Chondrocyte (in vitro differentiated cells): ENCODE results near the gene DVL2. TPM values are rescaled to one million over a fixed set of nuclear protein-coding genes. Genes with fewer than 3 reads are reported as not detected.

Experiments
- DNase-seq: peaks from one replicate; pipeline ENCODE4 v3.0.0; 2021; ENCODE audit warnings: mixed read lengths, low spot score
- H3K27ac Mint-ChIP-seq: one replicate; pipeline ENCODE4 v1.8.0; 2021; ENCODE audit warnings: mild to moderate bottlenecking, moderate library complexity, mixed read lengths; ENCODE audit not compliant: unreplicated experiment
- H3K27me3 Mint-ChIP-seq: 2 replicates; pipeline ENCODE4 v1.8.0; 2021; ENCODE audit warnings: low read depth, mixed read lengths
- H3K36me3 Mint-ChIP-seq: 2 replicates; pipeline ENCODE4 v1.8.0; 2021; ENCODE audit warnings: low read depth, mixed read lengths
- H3K4me1 Mint-ChIP-seq: 2 replicates; pipeline ENCODE4 v1.8.0; 2021; ENCODE audit warnings: low read depth, mild to moderate bottlenecking, mixed read lengths
- H3K4me3 Mint-ChIP-seq: one replicate; pipeline ENCODE4 v1.8.0; 2021; ENCODE audit warnings: mild to moderate bottlenecking, moderate library complexity, mixed read lengths; ENCODE audit not compliant: unreplicated experiment
- H3K9me3 Mint-ChIP-seq: 2 replicates; pipeline ENCODE4 v1.8.0; 2021; ENCODE audit warnings: low read depth, mixed read lengths
- total RNA-seq: library from RNA; stranded (reverse); gene quantifications from 3 replicates; pipeline ENCODE4 v1.2.1, GENCODE V29; 2021
- TF ChIP-seq, protein P1 (sequence below): fragments of 200-600 bp; sonication (generic); IDR thresholded peaks from 2 replicates; pipeline ENCODE4 v1.5.0; 2021; ENCODE audit warnings: antibody characterized with exemption, mild to moderate bottlenecking, moderate library complexity

The DVL2 gene
- total RNA-seq, 1 donor from 2014 or later, result 58.8 TPM

DNA sequence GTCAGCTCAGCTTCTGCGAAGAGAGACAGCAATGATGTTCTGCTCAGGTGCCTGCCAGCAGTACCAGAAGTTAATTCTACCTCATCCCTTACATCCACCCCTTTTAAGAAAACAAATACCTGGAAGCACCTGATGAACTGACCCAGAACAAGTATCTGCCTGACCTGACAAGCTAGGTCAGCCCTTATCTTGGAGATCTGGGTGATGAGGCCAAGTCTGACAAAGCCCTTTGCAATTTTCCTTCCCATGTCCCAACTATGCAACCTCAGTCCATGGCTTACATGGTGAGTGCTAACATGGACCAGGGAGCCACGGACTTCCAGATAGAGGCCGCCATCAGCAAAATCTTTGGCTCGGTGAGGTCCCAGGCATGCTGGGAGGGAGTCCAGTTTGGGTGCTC is 10.9 kb downstream of the DVL2 start:
- H3K4me3 Mint-ChIP-seq, result no peak overlapping the region
- TF ChIP-seq, protein P1, sequence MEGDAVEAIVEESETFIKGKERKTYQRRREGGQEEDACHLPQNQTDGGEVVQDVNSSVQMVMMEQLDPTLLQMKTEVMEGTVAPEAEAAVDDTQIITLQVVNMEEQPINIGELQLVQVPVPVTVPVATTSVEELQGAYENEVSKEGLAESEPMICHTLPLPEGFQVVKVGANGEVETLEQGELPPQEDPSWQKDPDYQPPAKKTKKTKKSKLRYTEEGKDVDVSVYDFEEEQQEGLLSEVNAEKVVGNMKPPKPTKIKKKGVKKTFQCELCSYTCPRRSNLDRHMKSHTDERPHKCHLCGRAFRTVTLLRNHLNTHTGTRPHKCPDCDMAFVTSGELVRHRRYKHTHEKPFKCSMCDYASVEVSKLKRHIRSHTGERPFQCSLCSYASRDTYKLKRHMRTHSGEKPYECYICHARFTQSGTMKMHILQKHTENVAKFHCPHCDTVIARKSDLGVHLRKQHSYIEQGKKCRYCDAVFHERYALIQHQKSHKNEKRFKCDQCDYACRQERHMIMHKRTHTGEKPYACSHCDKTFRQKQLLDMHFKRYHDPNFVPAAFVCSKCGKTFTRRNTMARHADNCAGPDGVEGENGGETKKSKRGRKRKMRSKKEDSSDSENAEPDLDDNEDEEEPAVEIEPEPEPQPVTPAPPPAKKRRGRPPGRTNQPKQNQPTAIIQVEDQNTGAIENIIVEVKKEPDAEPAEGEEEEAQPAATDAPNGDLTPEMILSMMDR, result no peak
- H3K27ac Mint-ChIP-seq, result peak overlapping the region; percentile 71
- H3K4me1 Mint-ChIP-seq, result peaks cover 56% of the 10 kb centered on the region
- H3K36me3 Mint-ChIP-seq, result peaks cover 20% of the 10 kb centered on the region
- no peak for DNase-seq
- no peaks in the 10 kb centered on the region for H3K27me3 Mint-ChIP-seq
- no peaks in the 10 kb centered on the region for H3K9me3 Mint-ChIP-seq

DNA sequence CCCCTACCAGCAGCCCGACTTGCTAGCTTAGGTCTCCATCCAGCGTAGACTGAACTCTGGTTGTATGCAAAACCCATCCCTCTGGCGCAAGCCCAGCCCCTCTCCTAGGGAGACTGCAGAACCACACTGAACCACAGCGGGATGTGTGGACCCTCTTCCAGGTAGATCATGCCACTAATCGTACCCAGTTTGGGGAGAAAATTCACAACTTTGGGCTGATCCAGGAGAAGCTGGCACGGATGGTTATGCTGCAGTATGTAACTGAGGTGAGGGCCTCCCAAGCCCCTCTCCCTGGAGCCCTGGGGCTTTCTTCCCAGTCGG is 11.4 kb downstream of the DVL2 start:
- no peaks in the 10 kb centered on the region for H3K27me3 Mint-ChIP-seq
- peaks cover 57% of the 10 kb centered on the region for H3K4me1 Mint-ChIP-seq
- TF ChIP-seq, protein P1, result no peak
- H3K9me3 Mint-ChIP-seq, result no peaks in the 10 kb centered on the region
- peaks cover 16% of the 10 kb centered on the region for H3K36me3 Mint-ChIP-seq
- DNase-seq, result no peak
- peak overlapping the region; percentile 32 for H3K27ac Mint-ChIP-seq
- no peak overlapping the region for H3K4me3 Mint-ChIP-seq

DNA sequence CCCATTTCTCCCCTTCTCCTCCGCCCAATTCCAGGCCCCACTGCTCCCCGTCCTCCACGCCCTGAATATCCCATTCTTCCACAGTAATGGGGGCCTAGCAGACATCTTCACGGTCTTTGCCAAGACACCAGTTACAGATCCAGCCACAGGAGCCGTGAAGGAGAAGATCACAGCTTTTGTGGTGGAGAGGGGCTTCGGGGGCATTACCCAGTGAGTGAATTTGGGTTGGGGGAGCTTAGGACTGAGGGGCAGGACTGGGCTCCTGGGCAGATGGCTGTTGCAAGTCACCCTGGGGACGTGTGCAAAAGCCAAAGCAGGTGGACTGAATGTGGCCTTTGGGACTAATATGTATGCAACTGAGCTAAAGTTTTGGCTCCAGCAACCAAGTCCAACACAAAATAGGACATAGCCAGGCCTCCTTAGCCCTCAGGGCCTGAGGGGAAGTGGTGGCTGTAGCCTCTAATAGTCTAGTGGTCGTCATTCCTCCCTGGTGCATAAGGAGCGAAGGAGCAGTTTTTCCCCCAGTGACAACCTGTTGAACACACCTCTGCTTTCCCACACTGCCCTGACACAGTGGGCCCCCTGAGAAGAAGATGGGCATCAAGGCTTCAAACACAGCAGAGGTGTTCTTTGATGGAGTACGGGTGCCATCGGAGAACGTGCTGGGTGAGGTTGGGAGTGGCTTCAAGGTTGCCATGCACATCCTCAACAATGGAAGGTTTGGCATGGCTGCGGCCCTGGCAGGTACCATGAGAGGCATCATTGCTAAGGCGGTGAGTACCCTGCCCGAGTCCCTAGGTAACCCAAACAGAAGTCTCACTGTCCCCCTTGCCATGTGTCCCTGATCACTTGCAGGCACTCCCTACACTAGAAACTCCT is 12.0 kb downstream of the DVL2 start:
- Mint-ChIP-seq H3K27ac (peak overlapping the region; percentile 99), H3K4me1 (peaks cover 62% of the 10 kb centered on the region), H3K4me3 (no peak overlapping the region), H3K36me3 (peaks cover 14% of the 10 kb centered on the region), H3K9me3 (no peaks in the 10 kb centered on the region), H3K27me3 (no peaks in the 10 kb centered on the region)
- TF ChIP-seq, protein P1, result no peak
- DNase-seq, result no peak

DNA sequence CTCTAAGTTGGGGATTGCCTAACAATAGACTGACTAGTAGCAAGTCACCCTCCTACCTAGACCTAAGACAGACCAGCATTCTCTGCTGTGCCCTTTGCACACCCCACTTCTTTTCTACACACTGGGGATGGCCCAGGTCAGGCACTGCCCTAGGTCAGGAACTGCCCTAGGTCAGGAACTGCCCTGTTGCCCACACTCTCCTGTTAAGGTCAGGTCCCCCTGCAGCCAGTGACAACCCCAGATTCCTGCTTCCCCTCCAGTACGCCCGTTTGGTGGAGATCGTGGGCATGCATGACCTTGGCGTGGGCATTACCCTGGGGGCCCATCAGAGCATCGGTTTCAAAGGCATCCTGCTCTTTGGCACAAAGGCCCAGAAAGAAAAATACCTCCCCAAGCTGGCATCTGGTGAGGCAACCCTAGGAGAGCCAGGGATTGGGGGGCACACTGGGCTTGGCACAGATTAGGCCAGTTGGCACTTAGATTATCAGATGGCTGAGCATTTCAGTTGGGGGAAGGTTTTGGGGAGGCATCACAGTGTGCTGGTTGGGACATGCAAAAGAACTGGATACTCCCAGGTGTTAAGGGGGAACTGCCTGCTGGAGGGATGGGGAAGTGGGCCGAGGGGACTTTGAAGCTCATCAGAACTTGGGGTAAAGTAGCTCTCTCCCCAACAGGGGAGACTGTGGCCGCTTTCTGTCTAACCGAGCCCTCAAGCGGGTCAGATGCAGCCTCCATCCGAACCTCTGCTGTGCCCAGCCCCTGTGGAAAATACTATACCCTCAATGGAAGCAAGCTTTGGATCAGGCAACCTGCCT is 12.8 kb downstream of the DVL2 start:
- peak overlapping the region; percentile 95 for H3K4me3 Mint-ChIP-seq

More for the DNA sequence above, 12.8 kb downstream of the DVL2 start:
- no peak for DNase-seq
- Mint-ChIP-seq H3K4me1 (peaks cover 66% of the 10 kb centered on the region), H3K9me3 (no peaks in the 10 kb centered on the region), H3K27ac (peak overlapping the region; percentile 99), H3K27me3 (no peaks in the 10 kb centered on the region), H3K36me3 (peaks cover 13% of the 10 kb centered on the region)
- TF ChIP-seq, protein P1, result no peak
